ENCODE measurements around the gene FAM156B. TPM values are rescaled to one million over a fixed set of nuclear protein-coding genes. Genes with fewer than 3 reads are reported as not detected.

Gene FAM156B
- total and polyA plus RNA-seq, 9 of the 15 experiments (the other 6 are each of a cell fraction or from before 2014, with no cell fraction given), result 0.24 to 32.2 (median 14.2) TPM

DNA sequence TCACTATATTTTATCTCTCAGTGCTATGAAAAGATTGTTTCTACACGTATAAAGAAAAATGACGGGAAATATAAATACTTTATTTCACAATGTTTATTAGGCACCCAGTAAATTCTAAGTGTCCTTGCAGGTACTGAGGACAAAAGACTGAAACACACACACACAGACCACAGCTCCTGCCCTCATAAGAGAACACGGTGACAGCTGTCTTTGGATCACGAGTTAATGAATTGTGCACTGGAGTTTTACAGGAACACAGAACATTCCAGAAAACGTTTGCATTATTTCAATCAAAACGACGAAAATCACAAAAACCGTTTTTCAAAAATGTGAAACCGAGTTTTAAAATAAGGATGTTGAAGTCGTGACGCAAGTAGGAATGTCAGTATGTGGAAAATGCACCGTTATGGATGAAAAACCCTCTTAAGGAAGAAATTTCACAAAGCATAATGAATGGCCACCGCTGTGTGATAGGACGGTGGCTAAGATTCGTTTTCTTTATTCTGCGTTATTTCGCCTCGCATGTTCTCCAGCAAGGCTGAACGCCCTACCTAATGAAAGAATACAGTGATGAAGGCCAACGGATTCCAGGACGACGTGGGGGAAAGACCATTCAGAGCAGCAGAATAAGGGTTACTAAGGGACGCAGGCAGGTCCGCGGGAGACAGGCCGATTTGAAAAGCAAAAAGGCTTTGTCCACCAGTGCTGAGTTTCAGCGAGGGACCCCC lies 37.0 kb downstream of the FAM156B start:
- H3K27me3 ChIP-seq (ENCODE audit: control insufficient read depth in 2 of 2, insufficient read depth in 2 of 2, low read length in 2 of 2), result no peaks in the 10 kb centered on the region
- no peaks in the 10 kb centered on the region for H3K36me3 ChIP-seq (ENCODE audit: control insufficient read depth, insufficient read depth, low read length)
- H4K20me1 ChIP-seq (replicated peaks; ENCODE audit: control insufficient read depth, insufficient read depth, low read length), result no peaks in the 10 kb centered on the region
- H3K9me1 ChIP-seq (ENCODE audit: control insufficient read depth, insufficient read depth, low read length), result no peaks in the 10 kb centered on the region
- 5% methylated on average over 27 of the region's 27 CpGs for WGBS (ENCODE audit: insufficient coverage, low coverage, missing lambda C conversion rate)
- DNase-seq (ENCODE audit: extremely low read depth in 1 of 4, low spot score in 3 of 4) (no peak), ATAC-seq (no peak; the same call in 2 of the 3 replicates), FAIRE-seq (peak; percentile 62)
- no peaks in the 10 kb centered on the region for H3K9me3 ChIP-seq (replicated peaks; ENCODE audit: control insufficient read depth, insufficient read depth, low read depth, low read length)
- H3K79me2 ChIP-seq (ENCODE audit: control insufficient read depth, insufficient read depth, low read length), result no peaks in the 10 kb centered on the region
- peak overlapping the region; percentile 60 for H3K27ac ChIP-seq (ENCODE audit: extremely low read depth, low read depth, low read length)
- peak overlapping the region; percentile 83 to 97 for H3K9ac ChIP-seq (ENCODE audit: insufficient read depth in 1 of 2, low read depth in 2 of 2, low read length in 2 of 2)
- peak overlapping the region; percentile 72 for H3K4me3 ChIP-seq
- no TSS peak for BruUV-seq (replicated peaks)
- peak overlapping the region; percentile 95 for H2AFZ ChIP-seq (ENCODE audit: low read depth, low read length)
- intact Hi-C loops (cut with micrococcal nuclease), result no loop called here
- CTCF ChIA-PET (ENCODE audit: low intra/inter-chr PET ratio), result interaction anchor here (0.6 to 1.2 kb wide), 2 partner anchors 13 to 533 kb away, joined by 4 read pairs; no protein-coding TSS in a partner anchor
- in situ Hi-C loops (cut with MboI), result no loop called here
- POLR2A ChIA-PET, result no interaction called here
- H3K4me2 ChIP-seq (ENCODE audit: insufficient read depth, low read length), result peak overlapping the region; percentile 88
- peaks cover 0 to 6% of the 10 kb centered on the region in 2 experiments; a peak in 4 of 5 replicates for H3K4me1 ChIP-seq (replicated peaks in 1 of 2; ENCODE audit: control insufficient read depth in 2 of 2, insufficient read depth in 2 of 2, low read length in 2 of 2)
- TF ChIP-seq EP300 (IDR thresholded peaks at IDR 0.05; ENCODE audit: low read length) (no peak), FOXM1 (IDR thresholded peaks at IDR 0.05; ENCODE audit: low read depth) (no peak), FOXM1 (CRISPR knock-in tag; IDR thresholded peaks at IDR 0.05; ENCODE audit: low read depth) (no peak), E2F3 (CRISPR knock-in tag; IDR thresholded peaks at IDR 0.05) (no peak), CXXC5 (CRISPR knock-in tag; IDR thresholded peaks at IDR 0.05) (no peak), JUNB (CRISPR knock-in tag; conservative IDR thresholded peaks at IDR 0.05) (no peak), CEBPB (tag; IDR thresholded peaks at IDR 0.05) (no peak), TBP (optimal IDR thresholded peaks at IDR 0.05; ENCODE audit: low read depth, low read length) (peak; percentile 10), CREB1 (IDR thresholded peaks at IDR 0.05) (no peak), CREB1 (CRISPR knock-in tag; IDR thresholded peaks at IDR 0.05) (no peak), GTF2F1 (IDR thresholded peaks at IDR 0.05; ENCODE audit: low read depth, low read length) (no peak), NFATC3 (IDR thresholded peaks at IDR 0.05) (no peak), NR1H2 (CRISPR knock-in tag; IDR thresholded peaks at IDR 0.05) (no peak), ZNF134 (CRISPR knock-in tag; conservative IDR thresholded peaks at IDR 0.05) (no peak), ZNF77 (CRISPR knock-in tag; IDR thresholded peaks at IDR 0.05) (no peak), CREB3L1 (IDR thresholded peaks at IDR 0.05; ENCODE audit: borderline replicate concordance, low read depth) (0 out of 2 replicates have a peak, but pooled peaks have one; percentile 4), ZEB2 (IDR thresholded peaks at IDR 0.05) (no peak), ZNF57 (CRISPR knock-in tag; IDR thresholded peaks at IDR 0.05) (no peak), RNF2 (IDR thresholded peaks at IDR 0.05) (no peak), E2F4 (CRISPR knock-in tag; IDR thresholded peaks at IDR 0.05; ENCODE audit: low read depth) (no peak), SUPT5H (IDR thresholded peaks at IDR 0.05) (no peak)
